Activated gamma-delta T cell (primary cell): Measurements from ENCODE around the gene BTBD17.
"Not testable (repeated sequence)": the region's sequence is repeated elsewhere in the genome, so short reads cannot be mapped to it uniquely, and the experiment has no call there.

Source experiments
- DNase-seq: peaks from one replicate; lab custom pipeline; 2025; lab: John Stamatoyannopoulos, UW
- total RNA-seq, 2 donors: gene quantifications; one replicate each; lab custom pipeline; 2026; lab: John Stamatoyannopoulos, UW

BTBD17 gene, protein sequence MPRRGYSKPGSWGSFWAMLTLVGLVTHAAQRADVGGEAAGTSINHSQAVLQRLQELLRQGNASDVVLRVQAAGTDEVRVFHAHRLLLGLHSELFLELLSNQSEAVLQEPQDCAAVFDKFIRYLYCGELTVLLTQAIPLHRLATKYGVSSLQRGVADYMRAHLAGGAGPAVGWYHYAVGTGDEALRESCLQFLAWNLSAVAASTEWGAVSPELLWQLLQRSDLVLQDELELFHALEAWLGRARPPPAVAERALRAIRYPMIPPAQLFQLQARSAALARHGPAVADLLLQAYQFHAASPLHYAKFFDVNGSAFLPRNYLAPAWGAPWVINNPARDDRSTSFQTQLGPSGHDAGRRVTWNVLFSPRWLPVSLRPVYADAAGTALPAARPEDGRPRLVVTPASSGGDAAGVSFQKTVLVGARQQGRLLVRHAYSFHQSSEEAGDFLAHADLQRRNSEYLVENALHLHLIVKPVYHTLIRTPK
- total RNA-seq = 0 reads per million in 2 donors

DNA sequence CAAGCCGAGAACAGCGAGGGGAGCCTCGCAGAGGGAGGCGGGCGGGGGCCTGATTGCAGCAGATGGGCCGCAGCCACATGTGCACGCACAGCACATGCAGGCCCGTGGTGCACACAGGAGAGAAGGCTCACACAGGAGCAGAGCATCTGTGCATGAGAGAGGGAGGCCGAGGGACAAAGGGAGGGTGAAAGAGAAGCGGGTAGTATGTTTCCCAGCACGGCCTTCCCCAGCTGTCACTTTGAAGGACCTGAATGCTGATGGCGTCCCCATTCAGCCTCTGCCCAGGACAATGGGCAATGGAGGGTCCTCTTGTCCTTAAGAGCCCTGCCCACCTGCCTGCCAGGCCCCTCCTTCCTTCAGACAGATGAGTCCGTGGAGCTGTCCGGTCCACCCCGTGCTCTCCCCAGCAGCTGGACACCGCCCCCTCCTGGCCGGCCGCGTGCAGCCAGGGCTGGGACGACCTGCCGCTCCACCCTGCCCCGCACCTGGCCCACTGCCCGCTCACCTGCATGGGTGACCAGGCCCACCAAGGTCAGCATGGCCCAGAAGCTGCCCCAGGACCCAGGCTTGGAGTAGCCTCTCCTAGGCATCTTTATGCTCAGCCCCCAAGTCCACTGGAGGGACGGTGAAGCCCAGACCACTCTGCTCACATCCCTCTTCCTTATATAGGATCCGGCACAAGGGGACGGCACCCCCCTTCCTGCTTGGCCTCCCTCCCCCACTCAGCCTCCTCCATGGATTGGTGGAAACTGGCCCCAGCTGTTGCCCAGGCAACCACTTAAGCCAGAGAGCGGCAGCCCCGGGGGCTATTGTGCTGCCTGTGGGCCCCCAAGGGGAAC is at the start of gene BTBD17:
BTBD17 (minus strand) TSS at position 639 of the 839 bp plus-strand sequence; CDS start at position 590, 49 bp downstream.
- DNase-seq = no peak

DNA sequence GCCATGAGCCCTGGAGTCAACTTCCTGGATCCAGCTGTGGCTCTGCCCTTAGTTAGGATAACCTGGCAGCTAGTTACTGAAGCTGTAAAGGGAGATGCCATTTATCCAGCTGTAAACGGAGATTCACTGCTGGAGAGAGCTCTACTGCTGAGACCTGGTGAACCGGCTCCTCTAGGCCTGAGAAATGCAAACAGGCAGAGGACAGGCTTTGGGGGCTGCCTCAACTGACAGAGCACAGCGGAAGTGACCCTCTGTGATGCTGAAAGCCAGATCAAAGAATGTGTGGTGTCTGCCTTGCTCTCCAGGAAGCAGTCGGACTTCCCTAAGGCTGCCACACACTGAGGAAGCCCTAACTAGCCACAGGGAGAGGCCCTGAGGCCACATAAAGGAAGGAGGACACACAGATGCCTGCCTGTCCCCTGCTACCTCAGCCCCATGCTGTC is 48.4 kb upstream of the BTBD17 start:
- no peak for DNase-seq

DNA sequence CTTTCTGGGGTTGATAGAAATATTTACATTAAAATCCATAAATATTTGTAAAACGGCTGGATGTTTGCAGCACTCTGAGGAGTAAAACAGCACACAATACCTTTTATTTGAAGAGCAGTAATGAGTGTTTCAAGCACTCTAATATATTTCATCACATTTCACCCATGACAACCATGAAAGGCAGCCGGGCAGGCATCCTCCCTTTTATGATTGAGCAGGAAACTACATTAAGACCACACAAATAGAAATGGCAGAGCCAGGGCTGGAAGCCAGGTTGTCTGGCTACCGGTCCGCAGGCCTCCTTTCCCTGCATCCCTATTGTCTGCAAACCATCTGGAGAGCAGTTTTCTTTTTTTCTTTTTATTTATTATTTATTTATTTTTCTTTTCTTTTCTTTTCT is 47.1 kb upstream of the BTBD17 start:
- no peak for DNase-seq

DNA sequence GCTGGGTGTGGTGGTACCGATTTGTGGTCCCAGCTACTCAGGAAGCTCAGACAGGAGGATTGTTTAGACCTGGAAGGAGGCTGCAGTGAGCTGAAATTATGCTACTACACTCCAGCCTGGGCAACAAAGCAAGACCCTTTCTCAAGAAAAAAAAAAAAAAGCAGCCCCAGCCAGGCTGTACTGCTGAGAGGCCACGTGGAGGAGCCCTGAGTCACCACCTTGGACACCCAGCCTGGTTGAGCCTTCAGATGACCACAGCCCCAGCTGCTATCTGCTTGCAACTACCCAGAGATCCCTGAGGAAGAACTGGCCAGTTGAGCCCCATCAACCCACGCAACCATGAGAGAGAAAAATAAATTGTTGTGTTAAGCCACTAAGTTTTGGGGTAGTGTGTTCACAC is 46.6 kb upstream of the BTBD17 start:
- no peak for DNase-seq

DNA sequence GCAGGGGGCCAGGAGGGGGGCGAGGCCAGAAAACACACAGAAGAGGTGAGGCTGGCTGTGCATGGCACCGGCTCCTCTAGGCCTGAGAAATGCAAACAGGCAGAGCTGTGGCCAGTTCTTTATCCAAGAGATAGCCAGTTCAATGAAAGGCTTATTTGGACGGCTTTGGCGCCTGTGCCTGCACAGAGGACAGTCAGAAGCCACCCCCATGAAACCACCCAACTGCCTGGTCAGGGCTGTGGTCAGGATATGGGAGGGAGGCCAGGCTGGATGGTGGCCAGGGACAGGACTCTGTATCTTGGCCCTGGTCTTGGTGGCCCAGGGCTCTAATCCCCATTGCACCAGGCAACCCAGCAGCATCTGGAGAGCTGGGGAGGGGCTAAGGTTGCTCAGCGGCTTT is 45.7 kb upstream of the BTBD17 start:
- no peak for DNase-seq

DNA sequence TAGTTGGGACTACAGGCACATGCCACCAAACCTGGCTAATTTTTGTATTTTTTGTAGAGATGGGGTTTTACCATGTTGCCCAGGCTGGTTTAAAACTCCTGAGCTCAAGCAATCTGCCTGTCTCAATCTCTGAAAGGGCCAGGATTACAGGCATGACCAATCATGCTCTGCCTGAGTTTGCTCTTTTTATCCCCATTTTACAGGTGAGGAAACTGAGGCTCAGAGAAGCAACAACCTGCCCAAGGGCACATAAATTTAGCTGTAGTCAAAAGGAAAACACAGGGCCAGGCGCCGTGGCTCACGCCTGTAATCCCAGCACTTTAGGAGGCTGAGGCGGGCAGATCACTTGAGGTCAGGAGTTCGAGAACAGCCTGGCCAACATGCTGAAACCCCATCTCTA is 43.6 kb upstream of the BTBD17 start:
- DNase-seq = not testable (repeated sequence)

DNA sequence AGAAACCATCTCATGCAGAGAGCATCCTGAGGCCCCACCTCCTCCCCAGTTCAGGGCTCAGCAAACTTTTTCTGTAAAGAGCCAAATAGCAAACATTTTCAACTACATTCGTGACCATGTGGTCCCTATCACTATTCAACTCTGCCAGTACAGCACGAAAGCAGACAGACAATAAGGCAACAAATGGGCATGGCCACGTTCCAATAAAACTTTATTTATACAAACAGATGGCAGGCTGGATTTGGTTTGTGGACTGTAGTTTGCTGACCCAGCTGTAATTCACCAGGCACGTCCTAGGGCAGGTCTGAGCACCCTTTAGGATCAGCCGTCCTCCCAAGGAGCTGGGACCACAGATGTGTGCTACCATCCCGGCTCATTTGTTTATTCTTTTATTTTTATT is 43.1 kb upstream of the BTBD17 start:
- no peak for DNase-seq

DNA sequence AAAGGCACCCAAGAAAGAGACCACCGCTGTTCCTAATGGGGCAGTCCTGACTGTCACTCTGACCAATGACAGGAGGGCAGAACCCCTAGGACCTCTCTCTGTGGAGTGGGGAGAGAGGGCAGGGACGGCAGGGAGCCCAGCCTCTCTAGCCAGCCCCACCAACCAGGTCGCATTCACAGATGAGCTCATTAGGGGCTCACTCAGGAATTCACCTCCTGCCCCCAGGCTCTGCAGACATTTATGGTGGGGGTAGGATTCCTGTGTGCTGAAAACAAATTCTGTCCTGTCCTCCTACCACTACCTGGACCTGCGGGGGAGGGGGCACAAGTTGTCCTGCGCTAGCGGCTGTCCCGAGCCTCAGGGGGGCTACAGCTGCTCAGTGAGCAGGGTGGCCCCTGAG is 42.5 kb upstream of the BTBD17 start:
- no peak for DNase-seq

DNA sequence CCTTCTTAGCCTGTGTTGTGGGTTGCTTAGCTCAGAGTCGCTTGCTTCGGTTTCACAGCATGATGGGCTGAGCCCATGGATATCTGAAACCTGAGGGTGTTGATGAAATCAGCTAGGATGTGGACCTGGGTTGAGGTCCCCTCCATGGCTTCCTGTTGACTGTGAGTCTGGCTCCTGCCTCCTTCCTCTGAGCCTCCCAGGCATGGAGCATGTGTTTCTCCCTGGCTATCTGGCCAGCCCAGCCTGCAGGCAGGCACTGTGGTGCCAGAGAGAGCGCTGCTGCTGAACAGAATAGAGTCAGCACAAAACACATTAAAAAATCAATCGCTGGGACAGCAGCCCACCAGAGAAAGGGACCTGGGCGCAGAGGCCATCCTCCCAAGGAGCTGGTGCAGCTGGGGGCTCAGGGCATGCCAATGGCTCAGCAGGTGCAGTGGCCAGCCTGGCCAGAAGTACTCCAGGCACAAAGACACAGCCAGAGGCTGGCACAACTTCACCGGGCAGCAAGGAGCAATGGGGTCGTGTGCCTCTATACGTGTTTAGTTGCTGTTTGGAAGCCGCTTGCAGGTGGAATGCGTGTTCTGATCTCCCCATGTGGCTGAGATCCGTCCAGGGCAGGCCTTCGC is 42.0 kb upstream of the BTBD17 start:
- DNase-seq = no peak

DNA sequence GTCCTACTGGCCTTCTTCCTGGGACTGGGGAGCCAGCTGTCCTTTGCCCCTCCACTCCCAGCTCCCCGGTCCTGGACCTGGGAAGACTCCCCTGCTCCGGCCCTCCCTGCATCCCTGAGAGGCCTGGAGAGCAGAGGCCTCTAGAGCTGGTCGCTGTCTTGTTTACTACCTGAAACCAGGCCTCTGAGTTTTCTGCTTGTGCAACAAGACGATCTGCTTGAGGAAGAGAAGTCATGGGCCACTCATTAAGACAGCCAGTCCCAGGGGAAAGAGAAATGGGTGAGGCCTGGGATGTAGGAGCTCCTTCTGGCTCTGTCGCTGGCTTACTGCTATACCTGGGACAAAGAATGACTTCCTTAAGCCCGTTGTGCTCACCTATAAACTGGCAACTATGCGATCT is 40.4 kb upstream of the BTBD17 start:
- no peak for DNase-seq

DNA sequence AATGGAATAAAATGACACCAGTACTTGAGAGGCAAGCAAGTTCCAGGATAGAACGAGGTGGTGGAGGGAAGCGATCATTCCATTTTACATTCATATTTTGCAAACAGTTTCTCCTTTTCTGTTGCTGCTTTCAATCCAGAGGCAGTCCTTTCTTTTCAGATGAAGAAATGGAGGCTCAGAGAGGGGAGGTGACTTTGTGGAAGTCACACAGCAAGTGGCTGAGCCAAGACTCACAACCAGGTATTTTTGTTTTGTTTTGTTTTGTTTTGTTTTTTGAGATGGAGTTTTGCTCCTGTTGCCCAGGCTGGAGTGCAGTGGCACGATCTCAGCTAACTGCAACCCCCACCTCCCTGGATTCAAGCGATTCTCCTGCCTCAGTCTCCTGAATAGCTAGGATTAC is 34.9 kb upstream of the BTBD17 start:
- DNase-seq = no peak

DNA sequence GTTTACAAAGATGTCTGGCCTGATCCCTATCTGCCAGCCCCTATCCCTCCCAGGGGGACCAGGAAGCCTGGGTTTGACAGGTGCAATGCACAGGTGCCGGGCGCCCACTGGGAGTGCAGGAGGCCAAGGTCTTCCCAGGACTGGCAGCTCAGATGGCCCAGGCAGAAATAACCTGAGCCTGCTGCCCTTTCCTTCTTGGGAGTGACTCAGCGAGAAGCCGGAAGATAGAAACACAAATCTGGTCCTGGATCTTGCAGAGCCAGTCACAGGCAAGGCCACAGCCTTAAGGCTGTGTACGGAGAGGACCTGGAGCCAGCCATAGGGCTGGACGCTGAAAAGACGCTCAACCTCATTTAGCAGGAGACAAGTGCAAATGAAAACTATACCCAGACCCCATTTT is 33.3 kb upstream of the BTBD17 start:
- no peak for DNase-seq

DNA sequence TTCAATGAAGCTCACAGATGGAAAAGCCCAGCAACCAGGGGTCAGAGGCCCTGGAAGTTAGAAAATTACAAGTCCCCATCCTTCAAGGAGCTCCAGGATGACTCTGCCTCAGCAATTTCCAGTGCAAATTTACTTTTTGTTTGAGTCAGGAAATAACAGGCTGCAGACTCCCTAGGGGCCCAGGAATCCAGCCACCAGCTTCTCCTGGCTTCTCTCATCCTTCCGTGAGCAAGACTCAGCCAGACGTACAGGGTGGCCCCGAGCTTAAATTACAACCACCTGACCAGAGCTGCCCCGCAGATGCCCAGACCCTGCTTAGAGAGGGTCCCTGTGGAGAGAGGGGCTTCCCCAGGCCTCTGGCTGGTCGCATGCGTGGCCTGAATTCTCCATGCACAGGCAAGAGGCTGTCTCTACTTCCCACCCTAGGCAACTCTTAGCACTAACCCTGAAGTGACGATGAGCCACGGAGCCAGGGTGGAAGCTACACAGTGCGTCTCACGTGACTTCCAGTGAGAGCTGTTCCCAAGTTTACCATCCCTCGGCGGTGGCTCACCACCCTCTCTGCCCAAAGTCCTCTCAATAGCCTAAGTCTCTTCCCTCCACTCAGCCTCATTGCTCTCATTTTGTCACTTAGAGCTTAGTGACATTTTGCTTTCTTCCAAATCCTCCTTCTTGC is 32.7 kb upstream of the BTBD17 start:
- no peak for DNase-seq

DNA sequence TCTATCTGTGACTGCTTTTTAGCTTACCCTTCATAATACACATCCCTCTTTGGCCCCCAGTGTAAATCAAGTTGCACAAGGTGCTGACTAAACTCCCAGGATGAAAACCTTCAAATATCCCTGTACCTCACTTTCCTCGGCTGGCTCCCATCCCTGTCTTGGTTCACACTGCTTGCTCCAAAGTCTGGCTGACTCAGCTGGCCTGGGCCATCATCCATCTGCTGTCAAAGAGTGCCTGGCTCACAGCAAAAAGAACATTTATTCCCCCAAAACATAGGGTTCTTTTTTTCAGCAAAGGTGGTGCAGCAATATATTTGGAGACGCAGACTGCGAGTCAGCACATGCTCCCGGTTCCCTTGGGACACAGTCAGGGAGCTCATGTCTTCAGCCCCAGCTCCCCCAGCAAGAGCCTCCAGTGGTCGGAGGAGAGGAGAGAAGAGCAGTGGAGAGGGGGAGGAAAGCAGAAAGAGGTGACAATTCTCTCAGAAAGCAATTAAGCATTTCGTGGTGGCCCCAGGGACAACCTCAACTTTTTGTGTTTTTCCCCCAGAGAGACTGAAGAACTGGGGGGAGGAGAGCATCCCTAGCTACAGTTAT is 31.8 kb upstream of the BTBD17 start:
- DNase-seq = no peak

DNA sequence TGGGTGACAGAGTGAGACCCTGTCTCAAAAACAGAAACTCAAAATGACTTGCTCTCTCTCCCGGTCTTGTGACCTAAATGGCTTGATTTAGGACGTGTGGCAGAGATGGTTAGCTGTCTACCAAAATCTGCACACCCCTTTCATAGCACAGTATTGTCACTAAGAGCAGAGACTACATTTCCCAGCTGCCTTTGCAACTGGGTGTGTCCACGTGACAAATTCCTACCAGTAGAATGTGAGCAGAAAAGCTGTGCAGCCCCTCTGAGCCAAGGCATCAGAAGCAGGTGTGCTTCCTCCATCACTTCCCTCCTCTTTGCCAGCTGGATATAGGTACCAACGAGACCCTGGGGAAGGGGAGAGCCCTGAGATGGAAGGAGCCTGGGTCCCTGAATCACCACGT is 31.2 kb upstream of the BTBD17 start:
- no peak for DNase-seq

DNA sequence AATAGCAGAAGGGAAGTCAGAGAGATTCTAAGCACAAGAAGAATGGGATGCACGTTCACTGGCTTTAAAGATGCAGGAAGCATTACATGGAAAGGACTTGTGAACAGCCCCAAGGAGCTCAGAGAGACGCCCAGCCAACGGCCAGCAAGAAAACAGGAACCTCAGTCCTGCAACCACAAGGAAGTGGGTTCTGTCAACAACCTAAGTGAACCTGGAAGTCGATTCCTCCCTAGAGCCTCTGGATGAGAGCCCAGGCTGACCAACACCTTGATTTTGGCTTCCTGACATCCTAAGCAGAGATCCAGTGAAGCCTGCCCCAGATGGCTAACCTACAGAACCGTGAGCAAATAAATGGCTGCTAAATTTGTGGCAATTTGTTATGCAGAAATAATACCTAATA is 30.1 kb upstream of the BTBD17 start:
- DNase-seq = no peak

DNA sequence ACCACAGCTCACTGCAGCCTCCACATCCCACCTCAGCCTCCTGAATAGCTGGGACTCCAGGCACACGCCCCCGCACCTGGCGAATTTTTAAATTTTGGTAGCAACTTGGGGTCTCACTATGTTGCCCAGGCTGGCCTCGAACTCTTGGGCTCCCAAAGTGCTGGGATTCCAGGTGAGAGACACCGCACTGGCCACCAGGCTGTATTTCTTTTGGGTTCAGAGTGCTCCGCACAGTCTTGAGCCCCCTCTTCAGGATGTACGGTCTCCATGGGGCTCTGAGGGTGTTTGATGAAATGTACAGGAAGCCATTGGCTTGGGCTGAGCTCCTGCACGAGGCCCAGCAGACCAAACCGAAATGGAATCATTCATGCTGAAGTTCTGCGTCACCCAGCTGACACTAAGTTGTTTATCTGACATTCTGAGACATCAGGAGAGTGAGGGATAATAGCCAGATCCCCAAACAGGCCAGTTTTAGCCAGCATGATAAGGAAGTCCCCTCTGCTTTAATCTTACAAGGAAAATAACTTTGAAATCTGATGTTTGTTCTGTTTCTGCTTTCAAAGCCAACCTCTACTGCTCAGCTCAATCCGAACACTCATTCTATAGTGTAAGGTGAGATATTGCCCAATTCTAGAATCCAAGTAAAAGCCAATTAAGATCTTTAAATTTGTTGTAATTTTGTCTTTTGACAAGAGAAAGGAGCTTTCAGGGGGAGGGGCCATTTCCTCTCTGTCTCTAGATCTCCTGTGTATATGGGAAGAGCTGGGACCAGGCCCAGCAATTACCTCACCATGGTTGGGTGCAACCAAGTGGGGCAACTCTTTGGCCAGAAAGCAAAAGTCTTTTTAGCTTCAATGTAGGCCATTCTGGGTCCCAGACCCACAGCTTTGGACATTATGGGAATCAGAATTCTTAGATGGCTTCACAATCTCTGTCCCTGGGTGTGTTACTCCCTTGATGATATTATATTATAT is 29.3 kb upstream of the BTBD17 start:
- no peak for DNase-seq

DNA sequence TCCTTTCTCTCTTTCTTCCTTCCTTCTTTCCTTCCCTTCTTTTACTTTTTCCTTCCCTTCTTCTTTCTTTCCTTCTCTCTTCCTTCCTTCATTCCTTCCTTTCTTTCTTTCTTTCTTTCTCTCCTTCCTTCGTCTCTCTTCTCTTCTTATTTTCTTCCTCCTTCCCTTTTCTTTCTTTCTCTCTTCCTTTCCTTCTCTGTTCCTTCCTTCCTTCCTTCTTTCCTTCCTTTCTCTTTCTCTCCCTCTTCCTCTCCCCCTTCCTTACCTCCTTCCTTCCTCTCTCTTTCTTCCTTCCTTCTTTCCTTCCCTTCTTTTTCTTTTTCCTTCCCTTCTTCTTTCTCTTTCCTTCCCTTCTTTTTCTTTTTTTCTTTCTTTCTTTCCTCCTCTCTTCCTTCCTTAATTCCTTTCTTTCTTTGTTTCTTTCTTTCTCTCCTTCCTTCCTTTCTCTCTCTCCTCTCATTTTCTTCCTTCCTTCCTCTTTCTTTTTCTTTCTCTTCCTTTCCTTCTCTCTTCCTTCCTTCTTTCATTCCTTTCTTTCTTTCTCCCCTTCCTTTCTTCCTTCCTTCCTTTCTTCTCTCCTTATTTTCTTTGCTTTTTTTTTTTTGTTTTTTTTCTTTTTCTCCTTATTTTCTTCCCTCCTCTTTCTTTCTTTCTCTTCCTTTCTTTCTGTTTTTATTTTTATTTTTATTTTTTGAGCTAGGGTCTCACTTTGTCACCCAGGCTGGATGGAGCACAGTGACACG is 28.4 kb upstream of the BTBD17 start:
- DNase-seq = no peak

DNA sequence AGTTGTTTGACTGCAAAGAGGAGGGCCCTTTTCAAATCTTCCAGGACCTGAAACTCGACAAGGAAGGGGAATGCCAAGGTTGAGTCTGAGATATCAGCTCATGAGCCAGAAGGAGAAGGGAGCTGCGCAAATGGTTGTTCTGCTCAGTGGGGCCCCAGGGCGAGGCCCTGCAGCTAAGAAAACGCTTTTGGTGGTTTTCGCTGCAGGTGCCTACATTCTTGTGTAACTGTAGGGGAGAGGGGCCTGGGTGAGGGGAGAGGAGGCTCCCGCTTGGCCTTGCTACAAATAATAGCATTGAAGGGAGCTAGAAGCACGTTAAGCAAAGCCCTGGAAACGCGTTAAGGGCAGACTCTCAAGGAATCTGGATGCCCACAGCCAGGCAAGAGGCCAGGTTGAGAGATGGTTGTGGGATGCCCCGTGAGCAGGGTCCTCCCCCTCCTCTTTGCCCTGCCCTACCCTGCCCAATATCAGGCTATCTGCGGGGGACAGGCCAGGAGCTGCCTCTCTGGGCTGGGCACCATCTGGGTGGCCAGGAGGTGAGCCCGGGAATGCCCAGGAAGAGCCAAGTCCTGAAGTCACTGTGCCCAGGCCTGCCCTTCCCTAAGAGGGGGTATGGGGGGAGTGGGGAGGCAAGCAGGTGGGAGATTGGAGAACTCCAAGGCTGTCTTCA is 27.6 kb upstream of the BTBD17 start:
- DNase-seq = no peak
